HG03103 (cell line): ENCODE results near the gene IL21.
"Not testable (repeated sequence)": the region's sequence is repeated elsewhere in the genome, so short reads cannot be mapped to it uniquely, and the experiment has no call there.

Source experiments
- ATAC-seq: cut with Tn5 transposase; IDR thresholded peaks from one replicate; pipeline ENCODE4 v1.9.1; 2021; ENCODE audit warnings: low read depth; ENCODE audit not compliant: unreplicated experiment

IL21 gene

DNA sequence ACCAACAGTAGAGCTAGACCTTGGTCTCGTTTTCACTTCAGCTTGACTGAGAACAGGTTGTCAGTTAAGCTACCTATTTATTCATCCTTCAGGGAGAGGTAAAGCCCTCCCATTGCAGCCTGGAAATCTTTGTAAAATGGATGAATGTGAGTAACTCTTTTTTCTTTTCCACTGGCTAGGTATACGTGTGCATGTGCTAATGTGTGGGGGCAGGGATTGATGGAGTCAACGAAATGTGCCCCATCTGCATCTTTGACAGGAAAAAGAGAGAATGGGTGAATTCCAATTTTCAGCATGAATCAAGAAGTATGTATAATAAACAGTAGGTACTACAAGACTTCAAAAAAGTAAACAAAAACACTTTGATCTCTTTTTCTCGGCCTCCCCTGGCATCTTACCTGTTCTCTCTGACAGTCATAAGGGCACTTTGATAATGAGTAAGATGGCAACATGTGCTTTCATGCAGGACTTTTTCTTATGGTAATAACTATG, at the start of gene IL21:
TSS of gene IL21 (minus strand) at position 51 of the 492 bp plus-strand sequence. CDS start 55 bp downstream, outside the sequence.
- ATAC-seq: no peak

- no peak for ATAC-seq
Observed at GRCh38 chr4:122669911-122670738, 49.3 kb upstream of the IL21 start.

DNA sequence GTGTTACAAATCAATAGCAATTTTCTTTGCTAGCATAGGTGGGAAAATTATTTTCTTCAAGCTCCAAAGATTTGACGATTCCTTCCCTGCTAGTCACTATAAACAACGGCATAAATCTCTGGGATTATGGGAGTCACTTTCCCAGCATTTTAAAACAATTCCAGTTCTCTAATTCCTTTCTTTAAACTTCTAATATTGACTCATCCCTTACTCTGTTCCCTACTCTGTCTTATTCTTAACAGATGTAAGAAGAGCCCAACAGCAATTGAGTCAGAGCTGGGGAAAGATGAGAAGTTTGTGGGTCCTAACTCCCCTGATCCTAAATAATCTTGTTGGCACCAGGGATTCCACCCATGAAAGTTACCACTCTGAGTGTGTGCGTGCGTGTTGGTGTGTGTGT, 47.4 kb upstream of the IL21 start:
- no peak for ATAC-seq

GRCh38 chr4:122666527-122667245, 45.8 kb upstream of the IL21 start:
- ATAC-seq: no peak

GRCh38 chr4:122665161-122665929, 44.5 kb upstream of the IL21 start:
- no peak for ATAC-seq

- ATAC-seq: no peak
Observed at GRCh38 chr4:122663814-122664610, 43.1 kb upstream of the IL21 start.

DNA sequence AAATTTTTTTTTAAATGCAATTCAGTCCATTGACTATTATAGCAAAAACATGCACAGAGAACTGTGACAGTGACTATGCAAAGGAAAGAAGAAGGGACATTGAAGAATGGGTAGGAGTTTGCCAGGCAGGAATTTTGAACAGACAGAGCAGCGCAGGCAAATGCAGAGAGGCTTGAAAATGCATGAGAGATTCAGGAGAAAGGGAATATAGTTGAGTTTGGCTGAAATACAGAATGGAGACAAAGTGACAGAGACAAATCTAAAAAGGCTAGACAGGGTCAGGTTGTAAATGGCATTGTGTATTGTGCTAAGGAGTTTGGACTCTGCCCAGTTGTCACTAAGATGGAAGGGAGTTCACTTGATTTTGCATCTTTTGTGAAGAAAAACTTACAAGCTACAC, 42.4 kb upstream of the IL21 start:
- no peak for ATAC-seq

- ATAC-seq: no peak
Observed at GRCh38 chr4:122662701-122663100, 41.8 kb upstream of the IL21 start.

DNA sequence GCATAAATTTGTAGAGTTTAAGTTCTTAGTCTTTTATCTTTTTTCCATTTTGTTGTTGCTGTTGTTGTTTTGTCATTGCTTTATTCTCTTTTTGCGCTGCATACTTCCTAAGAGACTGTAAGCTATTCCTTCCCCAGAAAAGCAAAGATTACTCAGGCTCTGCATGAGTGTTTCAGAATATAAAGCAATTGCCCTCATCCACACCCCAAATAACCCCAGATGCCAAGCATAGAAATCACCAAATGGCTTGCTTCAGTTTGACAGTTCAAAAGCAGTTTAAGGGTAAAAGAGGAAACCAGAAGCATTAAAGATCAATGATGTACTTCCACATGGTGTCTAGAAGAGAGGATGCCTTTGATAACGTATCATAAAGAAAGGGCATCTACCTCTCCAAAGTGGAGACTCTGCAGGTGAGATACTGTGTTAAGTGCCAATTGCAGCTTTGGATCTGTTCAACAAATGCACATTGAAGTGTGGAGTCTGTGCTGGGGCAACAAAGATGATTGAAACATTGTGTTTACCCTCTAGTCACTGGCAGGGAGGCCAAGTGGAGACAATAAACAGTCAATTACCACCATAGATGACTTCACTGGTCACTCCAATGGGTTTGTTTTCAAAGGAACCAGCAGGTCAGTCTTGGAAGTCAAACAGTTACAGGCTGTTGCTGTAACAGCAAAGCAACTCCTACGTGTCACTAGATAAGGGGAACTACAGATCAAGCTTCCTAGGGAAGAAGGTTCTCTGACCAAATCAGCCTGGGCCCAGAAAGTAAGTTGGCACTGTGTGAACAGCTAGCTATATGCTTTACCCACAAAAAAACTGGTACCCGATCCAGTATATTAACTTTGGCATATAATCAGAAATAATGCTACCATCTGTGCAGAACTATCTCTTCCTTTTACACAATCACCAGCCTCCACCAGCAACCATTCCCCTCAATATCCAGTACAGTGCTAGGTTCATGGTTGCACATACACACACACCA, 40.6 kb upstream of the IL21 start:
- no peak for ATAC-seq

GRCh38 chr4:122658818-122659295, 38.0 kb upstream of the IL21 start:
- no peak for ATAC-seq

GRCh38 chr4:122658377-122658776, 37.5 kb upstream of the IL21 start:
- no peak for ATAC-seq

GRCh38 chr4:122657553-122657952, 36.7 kb upstream of the IL21 start:
- no peak for ATAC-seq

DNA sequence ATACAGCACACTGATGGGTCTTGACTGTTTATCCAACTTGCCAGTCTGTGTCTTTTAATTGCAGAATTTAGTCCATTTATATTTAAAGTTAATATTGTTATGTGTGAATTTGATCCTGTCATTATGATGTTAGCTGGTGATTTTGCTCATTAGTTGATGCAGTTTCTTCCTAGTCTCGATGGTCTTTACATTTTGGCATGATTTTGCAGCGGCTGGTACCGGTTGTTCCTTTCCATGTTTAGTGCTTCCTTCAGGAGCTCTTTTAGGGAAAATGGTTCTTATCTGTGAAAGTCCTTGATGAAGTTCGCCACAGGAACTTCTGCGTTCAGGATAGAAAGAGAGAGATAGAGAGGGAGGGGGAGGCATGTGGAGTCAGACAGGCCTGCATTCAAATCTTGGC, 35.7 kb upstream of the IL21 start:
- not testable (repeated sequence) for ATAC-seq

- ATAC-seq: no peak
Observed at GRCh38 chr4:122652379-122652778, 31.5 kb upstream of the IL21 start.

DNA sequence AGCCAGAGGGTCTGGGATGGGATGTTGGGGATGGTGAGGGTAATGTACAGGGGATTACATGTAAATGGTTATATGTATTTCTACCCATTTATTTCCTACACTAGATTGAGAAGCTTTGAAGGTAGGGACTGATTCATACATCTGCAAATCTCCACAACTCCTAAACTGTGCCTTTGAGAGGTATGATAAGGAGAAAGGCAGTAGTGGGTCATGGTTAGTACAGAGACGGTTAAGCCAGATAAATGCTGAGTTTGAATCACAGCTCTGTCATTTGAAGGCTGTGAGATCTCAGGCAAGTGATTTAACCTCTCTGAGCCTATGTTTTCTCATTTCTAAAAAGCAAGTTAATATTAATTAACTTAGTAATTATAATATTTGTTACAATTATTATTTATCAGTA, 29.3 kb upstream of the IL21 start:
- no peak for ATAC-seq

- ATAC-seq: no peak
Observed at GRCh38 chr4:122647656-122648055, 26.8 kb upstream of the IL21 start.

DNA sequence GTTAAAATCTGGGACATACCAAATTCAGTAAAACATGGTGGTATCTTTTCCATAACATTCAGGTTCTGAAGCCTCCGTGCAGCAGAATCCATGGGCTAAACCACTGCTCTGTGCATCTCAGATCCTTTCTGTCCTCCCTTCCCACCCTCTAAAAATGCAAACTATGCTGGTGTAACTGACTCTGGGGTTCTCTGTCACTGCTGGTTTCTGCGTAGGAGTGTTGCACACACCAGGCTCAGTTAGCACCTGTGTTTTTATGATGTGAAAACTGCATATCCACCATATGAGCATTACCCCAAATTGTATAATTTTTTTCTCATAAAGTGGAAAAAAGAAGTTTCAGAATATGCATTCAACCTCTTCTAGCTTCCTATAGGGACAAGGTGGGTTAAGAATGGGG, 22.4 kb upstream of the IL21 start:
- no peak for ATAC-seq

GRCh38 chr4:122639181-122639580, 18.3 kb upstream of the IL21 start:
- no peak for ATAC-seq

- ATAC-seq: no peak
Observed at GRCh38 chr4:122636697-122637096, 15.8 kb upstream of the IL21 start.
